ENCODE data around the gene CAV1. TPM values are rescaled to one million over a fixed set of nuclear protein-coding genes. Genes with fewer than 3 reads are reported as not detected.

CAV1 gene
- total and polyA plus RNA-seq, 2 of the 13 experiments (the other 11 are each of a cell fraction or from before 2014, with no cell fraction given), result 0.40 TPM; not detected in 1

DNA sequence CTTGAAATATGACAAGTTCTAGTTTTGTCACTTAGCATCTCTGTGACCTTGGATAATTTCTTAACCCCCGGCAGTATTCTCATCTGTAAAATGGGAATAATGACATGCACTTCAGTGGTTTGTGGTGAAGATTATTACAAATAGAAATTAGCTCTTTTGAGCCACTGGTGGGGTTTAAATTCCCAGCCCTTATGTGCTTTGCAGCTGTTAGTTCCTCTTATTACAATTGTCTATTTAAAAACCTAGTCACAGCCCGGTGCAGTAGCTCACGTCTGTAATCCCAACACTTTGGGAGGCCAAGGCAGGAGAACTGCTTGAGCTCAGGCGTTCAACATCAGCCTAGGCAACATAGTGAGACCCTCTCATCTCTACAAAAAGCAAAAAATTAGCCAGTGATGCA lies 30.1 kb downstream of the CAV1 start:
- no peak for FAIRE-seq
- no peaks in the 10 kb centered on the region for H4K20me1 ChIP-seq (ENCODE audit: insufficient read depth, low read length)
- no peaks in the 10 kb centered on the region for H3K79me2 ChIP-seq (ENCODE audit: insufficient read depth, low read length)
- no peak overlapping the region for H2AFZ ChIP-seq (ENCODE audit: low read length)
- POLR2A ChIA-PET, result no interaction called here
- no peak overlapping the region for H3K4me3 ChIP-seq (replicated peaks in 1 of 3; ENCODE audit: insufficient read depth in 1 of 3, low read depth in 2 of 3, low read length in 3 of 3)
- H3K27ac ChIP-seq (ENCODE audit: extremely low read length, insufficient read depth, low read length), result no peak overlapping the region
- no peaks in the 10 kb centered on the region for H3K9me3 ChIP-seq (ENCODE audit: low read length)
- in situ Hi-C loops (cut with HindIII; ENCODE audit: extremely low pct_ligation_motif_present, low pct_unique_long_range_greater_than_20kb), result no loop called here
- H3K9ac ChIP-seq (ENCODE audit: insufficient read depth, low read depth, low read length), result no peak overlapping the region
- TF ChIP-seq MYNN (CRISPR knock-in tag; IDR thresholded peaks at IDR 0.05; ENCODE audit: low read depth) (no peak), PATZ1 (CRISPR knock-in tag; IDR thresholded peaks at IDR 0.05) (no peak)
- no peaks in the 10 kb centered on the region for H3K27me3 ChIP-seq (ENCODE audit: control insufficient read depth in 1 of 2, insufficient read depth in 2 of 2, low read length in 2 of 2)
- no peaks in the 10 kb centered on the region for H3K36me3 ChIP-seq (replicated peaks in 1 of 2; ENCODE audit: control insufficient read depth in 1 of 2, insufficient read depth in 2 of 2, low read length in 2 of 2)
- ATAC-seq, result no peak
- CTCF ChIA-PET (ENCODE audit: low intra/inter-chr PET ratio, low total read pairs), result no interaction called here
- H3K4me2 ChIP-seq (ENCODE audit: low read depth, low read length), result no peak overlapping the region
- no TSS peak for BruUV-seq (replicated peaks)
- WGBS (ENCODE audit: low lambda C conversion rate), result 57% methylated on average over 4 of the region's 4 CpGs
- no peaks in the 10 kb centered on the region for H3K4me1 ChIP-seq (ENCODE audit: insufficient read depth, low read length)
- intact Hi-C loops (cut with micrococcal nuclease; ENCODE audit: unreplicated experiment), result no loop called here
- no peak for DNase-seq (ENCODE audit: low spot score)

GRCh38 chr7:116557066-116557585 lies 32.3 kb downstream of the CAV1 start:
- ATAC-seq (no peak), FAIRE-seq (no peak), DNase-seq (ENCODE audit: low spot score) (no peak)
- BruUV-seq (replicated peaks), result no TSS peak
- 11% methylated on average over 3 of the region's 3 CpGs for WGBS (ENCODE audit: low lambda C conversion rate)
- ChIA-PET POLR2A (no interaction called here), CTCF (ENCODE audit: low intra/inter-chr PET ratio, low total read pairs) (no interaction called here)
- Histone ChIP-seq H3K27ac (ENCODE audit: extremely low read length, insufficient read depth, low read length) (no peak overlapping the region), H3K4me2 (ENCODE audit: low read depth, low read length) (no peak overlapping the region), H3K4me1 (ENCODE audit: insufficient read depth, low read length) (no peaks in the 10 kb centered on the region), H2AFZ (ENCODE audit: low read length) (no peak overlapping the region), H3K9ac (ENCODE audit: insufficient read depth, low read depth, low read length) (no peak overlapping the region), H3K9me3 (ENCODE audit: low read length) (no peaks in the 10 kb centered on the region), H3K4me3 (replicated peaks in 1 of 3; ENCODE audit: insufficient read depth in 1 of 3, low read depth in 2 of 3, low read length in 3 of 3) (no peak overlapping the region), H3K27me3 (ENCODE audit: control insufficient read depth in 1 of 2, insufficient read depth in 2 of 2, low read length in 2 of 2) (no peaks in the 10 kb centered on the region), H3K36me3 (replicated peaks in 1 of 2; ENCODE audit: control insufficient read depth in 1 of 2, insufficient read depth in 2 of 2, low read length in 2 of 2) (no peaks in the 10 kb centered on the region), H3K79me2 (ENCODE audit: insufficient read depth, low read length) (no peaks in the 10 kb centered on the region), H4K20me1 (ENCODE audit: insufficient read depth, low read length) (no peaks in the 10 kb centered on the region)
- TF ChIP-seq MATR3 (CRISPR knock-in tag; IDR thresholded peaks at IDR 0.05) (no peak), ZBTB1 (CRISPR knock-in tag; IDR thresholded peaks at IDR 0.05; ENCODE audit: borderline replicate concordance) (no peak), EEA1 (CRISPR knock-in tag; IDR thresholded peaks at IDR 0.05; ENCODE audit: borderline replicate concordance) (no peak), JDP2 (CRISPR knock-in tag; IDR thresholded peaks at IDR 0.05; ENCODE audit: borderline replicate concordance) (no peak), ZNF550 (CRISPR knock-in tag; IDR thresholded peaks at IDR 0.05; ENCODE audit: borderline replicate concordance) (no peak), FOXO1 (CRISPR knock-in tag; IDR thresholded peaks at IDR 0.05) (no peak)
- TF ChIP-seq, protein P1, sequence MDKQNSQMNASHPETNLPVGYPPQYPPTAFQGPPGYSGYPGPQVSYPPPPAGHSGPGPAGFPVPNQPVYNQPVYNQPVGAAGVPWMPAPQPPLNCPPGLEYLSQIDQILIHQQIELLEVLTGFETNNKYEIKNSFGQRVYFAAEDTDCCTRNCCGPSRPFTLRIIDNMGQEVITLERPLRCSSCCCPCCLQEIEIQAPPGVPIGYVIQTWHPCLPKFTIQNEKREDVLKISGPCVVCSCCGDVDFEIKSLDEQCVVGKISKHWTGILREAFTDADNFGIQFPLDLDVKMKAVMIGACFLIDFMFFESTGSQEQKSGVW (CRISPR knock-in tag; IDR thresholded peaks at IDR 0.05; ENCODE audit: borderline replicate concordance), result no peak
- TF ChIP-seq, protein P2, sequence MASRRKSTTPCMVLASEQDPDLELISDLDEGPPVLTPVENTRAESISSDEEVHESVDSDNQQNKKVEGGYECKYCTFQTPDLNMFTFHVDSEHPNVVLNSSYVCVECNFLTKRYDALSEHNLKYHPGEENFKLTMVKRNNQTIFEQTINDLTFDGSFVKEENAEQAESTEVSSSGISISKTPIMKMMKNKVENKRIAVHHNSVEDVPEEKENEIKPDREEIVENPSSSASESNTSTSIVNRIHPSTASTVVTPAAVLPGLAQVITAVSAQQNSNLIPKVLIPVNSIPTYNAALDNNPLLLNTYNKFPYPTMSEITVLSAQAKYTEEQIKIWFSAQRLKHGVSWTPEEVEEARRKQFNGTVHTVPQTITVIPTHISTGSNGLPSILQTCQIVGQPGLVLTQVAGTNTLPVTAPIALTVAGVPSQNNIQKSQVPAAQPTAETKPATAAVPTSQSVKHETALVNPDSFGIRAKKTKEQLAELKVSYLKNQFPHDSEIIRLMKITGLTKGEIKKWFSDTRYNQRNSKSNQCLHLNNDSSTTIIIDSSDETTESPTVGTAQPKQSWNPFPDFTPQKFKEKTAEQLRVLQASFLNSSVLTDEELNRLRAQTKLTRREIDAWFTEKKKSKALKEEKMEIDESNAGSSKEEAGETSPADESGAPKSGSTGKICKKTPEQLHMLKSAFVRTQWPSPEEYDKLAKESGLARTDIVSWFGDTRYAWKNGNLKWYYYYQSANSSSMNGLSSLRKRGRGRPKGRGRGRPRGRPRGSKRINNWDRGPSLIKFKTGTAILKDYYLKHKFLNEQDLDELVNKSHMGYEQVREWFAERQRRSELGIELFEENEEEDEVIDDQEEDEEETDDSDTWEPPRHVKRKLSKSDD (CRISPR knock-in tag; IDR thresholded peaks at IDR 0.05; ENCODE audit: low read depth), result no peak
- intact Hi-C loops (cut with micrococcal nuclease; ENCODE audit: unreplicated experiment), result no loop called here
- in situ Hi-C loops (cut with HindIII; ENCODE audit: extremely low pct_ligation_motif_present, low pct_unique_long_range_greater_than_20kb), result no loop called here

All from HepG2 (cell line).